GM18951 (cell line): Measurements from ENCODE around the gene POU2F2.

Experiments used
- POLR2A ChIP-seq: IDR thresholded peaks from 4 replicates; pipeline ENCODE4 v1.6.1; 2011; ENCODE audit warnings: mild to moderate bottlenecking; ENCODE audit not compliant: insufficient read length, insufficient read depth; ENCODE audit errors: extremely low read depth
- in situ Hi-C: fragments of 300-500 bp; cut with MboI; formaldehyde crosslinking; loops from one replicate; pipeline ENCODE4 v1.12.0; 2022; ENCODE audit warnings: low sequenced_read_pairs, mixed read lengths, inconsistent platforms; ENCODE audit not compliant: unreplicated experiment

POU2F2 gene

DNA sequence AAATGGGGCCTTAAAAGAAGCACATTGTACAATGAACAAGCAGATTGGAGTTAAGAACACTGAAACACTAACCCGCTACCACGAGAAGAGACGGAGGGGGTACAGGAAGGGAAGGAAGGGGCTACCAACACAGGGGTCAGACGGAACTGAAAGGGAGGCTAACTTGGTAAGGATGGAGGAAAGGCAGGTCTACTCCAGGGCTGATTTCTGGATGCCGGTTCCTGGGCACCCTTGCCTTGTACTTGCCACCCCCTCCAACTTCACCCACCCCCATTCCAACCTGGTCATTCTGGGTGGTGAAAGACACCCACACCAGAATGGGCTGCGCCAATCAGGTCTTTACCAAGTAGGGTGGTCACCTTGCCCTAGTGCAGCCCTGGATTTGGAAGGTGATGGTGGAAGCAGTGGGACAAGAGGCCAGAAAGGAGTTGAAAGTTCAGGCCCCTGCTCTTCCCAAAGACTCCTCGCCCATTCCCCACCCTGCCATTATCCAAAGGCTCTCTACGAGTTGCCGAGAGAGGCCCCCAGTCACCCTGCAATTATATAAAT lies 46.0 kb downstream of the POU2F2 start:
- TF ChIP-seq POLR2A = no peak
- in situ Hi-C loops = no loop called here

DNA sequence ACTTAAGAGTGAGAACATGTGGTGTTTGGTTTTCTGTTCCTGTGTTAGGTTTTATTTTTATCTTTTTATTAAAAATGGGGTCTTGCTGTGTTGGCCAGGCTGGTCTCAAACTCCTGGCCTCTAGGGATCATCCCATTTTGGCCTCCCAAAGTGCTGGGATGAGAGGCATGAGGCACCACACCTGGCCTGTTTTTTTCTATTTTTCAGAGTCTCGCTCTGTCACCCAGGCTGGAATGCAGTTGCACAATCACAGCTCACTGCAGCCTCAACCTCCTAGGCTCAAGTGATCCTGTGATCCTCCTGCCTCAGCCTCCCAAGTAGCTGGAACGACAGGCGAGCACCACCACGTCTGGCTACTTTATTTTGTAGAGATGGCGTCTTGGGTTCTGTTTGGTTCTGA lies 48.7 kb downstream of the POU2F2 start:
- no peak for TF ChIP-seq POLR2A
- in situ Hi-C loops = no loop called here

DNA sequence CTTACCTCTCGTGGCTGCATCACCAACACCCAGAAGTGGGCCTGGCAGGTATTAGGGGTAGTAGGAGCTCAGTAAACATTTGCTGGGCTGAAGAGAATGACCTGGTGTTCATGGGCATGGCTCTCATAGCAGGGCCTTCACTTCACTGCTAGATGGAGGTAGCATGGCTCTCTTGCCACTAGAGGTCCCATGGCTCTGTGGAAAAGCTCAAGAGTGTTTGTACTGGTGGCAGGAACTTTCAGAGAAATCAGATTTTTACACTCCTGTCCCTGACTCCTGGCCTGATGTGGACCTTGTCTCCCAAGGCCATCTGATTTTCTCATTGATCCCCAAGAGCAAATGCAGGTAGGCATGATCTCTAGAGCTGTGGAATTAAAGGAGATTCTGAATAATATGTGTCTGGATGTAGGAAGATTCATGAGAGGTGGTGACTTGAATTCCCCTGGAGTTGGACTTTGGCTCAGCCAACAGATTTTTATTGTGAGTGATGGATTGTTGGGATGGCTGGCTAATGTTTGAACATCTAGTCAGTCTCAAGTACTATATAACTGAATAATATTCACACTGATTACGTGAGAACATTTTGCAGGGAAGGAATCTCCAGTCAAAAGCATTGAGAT lies 50.6 kb downstream of the POU2F2 start:
- in situ Hi-C loops = no loop called here
- TF ChIP-seq POLR2A = no peak

DNA sequence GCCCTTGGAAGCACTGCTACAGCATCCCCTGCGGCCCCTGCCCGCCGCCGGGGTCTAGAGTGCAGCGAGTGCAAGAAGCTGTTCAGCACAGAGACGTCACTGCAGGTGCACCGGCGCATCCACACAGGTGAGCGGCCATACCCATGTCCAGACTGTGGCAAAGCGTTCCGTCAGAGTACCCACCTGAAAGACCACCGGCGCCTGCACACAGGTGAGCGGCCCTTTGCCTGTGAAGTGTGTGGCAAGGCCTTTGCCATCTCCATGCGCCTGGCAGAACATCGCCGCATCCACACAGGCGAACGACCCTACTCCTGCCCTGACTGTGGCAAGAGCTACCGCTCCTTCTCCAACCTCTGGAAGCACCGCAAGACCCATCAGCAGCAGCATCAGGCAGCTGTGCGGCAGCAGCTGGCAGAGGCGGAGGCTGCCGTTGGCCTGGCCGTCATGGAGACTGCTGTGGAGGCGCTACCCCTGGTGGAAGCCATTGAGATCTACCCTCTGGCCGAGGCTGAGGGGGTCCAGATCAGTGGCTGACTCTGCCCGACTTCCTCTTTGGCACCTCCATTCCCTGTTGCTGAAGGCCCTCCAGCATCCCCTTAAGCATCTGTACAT lies 51.4 kb downstream of the POU2F2 start:
- in situ Hi-C loops = no loop called here
- TF ChIP-seq POLR2A = no peak

DNA sequence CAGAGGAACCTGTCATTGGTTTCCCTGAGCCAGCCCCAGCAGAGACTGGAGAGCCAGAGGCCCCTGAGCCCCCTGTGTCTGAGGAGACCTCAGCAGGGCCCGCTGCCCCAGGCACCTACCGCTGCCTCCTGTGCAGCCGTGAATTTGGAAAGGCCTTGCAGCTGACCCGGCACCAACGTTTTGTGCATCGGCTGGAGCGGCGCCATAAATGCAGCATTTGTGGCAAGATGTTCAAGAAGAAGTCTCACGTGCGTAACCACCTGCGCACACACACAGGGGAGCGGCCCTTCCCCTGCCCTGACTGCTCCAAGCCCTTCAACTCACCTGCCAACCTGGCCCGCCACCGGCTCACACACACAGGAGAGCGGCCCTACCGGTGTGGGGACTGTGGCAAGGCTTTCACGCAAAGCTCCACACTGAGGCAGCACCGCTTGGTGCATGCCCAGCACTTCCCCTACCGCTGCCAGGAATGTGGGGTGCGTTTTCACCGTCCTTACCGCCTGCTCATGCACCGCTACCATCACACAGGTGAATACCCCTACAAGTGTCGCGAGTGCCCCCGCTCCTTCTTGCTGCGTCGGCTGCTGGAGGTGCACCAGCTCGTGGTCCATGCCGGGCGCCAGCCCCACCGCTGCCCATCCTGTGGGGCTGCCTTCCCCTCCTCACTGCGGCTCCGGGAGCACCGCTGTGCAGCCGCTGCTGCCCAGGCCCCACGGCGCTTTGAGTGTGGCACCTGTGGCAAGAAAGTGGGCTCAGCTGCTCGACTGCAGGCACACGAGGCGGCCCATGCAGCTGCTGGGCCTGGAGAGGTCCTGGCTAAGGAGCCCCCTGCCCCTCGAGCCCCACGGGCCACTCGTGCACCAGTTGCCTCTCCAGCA lies 52.1 kb downstream of the POU2F2 start:
- in situ Hi-C loops = no loop called here
- no peak for TF ChIP-seq POLR2A

DNA sequence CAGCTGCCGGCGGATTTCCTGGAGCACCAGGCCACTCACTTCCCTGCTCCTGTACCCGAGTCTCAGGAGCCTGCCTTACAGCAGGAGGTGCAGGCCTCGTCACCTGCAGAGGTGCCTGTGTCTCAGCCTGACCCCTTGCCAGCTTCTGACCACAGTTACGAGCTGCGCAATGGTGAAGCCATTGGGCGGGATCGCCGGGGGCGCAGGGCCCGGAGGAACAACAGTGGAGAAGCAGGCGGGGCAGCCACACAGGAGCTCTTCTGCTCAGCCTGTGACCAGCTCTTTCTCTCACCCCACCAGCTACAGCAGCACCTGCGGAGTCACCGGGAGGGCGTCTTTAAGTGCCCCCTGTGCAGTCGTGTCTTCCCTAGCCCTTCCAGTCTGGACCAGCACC lies 53.0 kb downstream of the POU2F2 start:
- in situ Hi-C loops = no loop called here
- TF ChIP-seq POLR2A = no peak

DNA sequence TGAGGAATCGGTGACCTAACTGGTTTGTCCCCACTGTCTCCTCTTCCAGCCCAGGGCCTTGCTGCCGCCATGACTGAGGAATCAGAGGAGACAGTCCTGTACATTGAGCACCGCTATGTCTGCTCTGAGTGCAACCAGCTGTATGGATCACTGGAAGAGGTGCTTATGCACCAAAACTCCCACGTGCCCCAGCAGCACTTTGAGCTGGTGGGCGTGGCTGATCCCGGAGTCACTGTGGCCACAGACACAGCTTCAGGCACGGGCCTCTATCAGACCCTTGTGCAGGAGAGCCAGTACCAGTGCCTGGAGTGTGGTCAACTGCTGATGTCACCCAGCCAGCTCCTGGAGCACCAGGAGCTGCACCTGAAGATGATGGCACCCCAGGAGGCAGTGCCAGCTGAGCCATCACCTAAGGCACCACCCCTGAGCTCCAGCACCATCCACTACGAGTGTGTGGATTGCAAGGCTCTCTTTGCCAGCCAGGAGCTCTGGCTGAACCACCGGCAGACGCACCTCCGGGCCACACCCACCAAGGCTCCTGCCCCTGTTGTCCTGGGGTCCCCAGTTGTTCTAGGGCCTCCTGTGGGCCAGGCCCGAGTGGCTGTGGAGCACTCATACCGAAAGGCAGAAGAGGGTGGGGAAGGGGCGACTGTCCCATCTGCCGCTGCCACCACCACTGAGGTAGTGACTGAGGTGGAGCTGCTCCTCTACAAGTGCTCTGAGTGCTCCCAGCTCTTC lies 53.5 kb downstream of the POU2F2 start:
- in situ Hi-C loops = no loop called here
- TF ChIP-seq POLR2A = no peak

DNA sequence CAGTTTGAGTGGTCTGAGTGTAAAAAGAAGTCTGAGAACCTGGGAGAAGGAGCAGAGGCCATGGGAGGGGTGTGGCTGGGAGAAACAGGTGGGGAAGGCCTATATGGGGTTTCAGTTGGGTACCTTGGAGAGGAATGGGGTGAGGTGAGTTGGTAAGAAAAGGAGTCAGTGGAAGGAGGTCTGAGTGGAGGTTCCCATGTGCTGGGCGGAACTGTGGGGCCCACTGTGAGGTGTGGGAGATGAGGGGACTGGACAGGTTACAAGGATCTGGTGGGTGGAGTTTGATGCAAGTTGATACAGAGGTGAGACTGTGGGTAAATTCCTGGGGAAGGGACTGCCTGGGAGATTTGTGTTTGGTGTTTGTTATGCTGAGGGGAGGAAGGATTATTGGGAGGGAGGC lies 54.2 kb downstream of the POU2F2 start:
- in situ Hi-C loops = no loop called here
- TF ChIP-seq POLR2A = no peak

DNA sequence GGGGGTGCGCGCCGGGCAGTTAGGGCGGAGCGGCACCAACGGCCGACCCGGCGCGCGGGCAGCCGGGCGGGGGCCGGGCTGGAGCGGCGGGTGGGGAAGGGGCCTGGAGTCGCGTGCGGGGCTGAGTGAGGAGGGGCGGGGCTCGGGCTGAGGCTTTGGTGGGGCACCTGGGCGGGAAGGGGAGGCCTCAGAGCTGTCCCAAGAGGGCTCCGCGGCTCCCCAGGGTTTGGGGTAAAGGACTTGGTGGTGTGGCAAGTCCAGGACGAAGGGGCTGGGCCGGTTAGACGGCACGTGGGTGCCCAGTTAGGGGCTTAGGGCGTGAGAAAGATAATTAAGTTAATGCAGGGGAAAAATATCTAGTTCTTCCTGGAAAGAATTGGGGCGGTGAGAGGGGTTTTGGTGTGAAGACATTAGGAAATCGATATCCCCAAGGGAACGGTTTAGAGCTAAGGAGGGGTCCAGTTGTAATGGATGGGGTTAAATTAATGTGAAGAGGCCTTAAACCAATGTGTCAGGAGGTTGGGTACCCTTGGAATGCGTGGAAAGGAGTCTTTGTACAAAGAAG lies 55.8 kb downstream of the POU2F2 start:
- in situ Hi-C loops = no loop called here
- no peak for TF ChIP-seq POLR2A

DNA sequence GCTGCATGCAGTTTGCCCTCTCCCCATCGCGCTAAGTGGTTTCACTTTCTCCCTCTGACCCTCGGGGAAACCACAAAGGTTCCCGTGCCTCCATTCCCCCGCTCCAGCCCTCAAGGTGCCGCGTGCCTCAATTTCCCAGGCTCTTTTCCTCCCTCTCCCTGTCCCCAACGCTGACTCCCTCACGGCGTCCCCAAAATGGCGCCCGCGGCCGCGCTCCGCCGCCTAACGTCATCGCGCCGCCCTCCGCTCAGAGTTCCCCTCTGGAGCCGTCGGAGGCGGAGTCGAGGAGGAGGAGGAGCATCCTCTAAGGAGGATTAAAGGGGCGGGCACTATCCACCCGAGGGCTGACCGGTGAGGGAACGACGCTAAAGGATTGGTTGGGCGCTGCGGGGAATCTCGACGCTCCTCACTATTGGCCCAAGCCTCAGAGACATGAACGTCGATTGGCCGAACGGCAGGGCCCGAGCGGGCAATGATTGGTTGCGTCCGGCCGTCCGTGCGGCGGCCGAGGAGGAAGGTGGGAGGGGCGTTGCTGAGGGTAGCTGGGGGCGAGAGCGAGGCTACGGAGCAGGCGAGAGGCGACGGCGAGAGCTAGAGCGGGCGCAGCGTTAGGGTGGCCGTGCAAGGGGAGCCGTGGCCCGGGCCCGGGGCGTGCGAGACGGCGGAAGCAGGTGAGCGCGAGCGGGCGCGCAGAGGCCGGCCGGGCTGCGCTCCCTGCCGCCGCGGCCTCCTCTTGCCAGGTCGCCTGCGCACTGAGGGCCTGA lies 56.4 kb downstream of the POU2F2 start, which contains the start of gene ZNF574:
ZNF574 (plus strand) TSS at position 551 of the 764 bp plus-strand sequence. CDS start 2,441 bp downstream, outside the sequence.
- TF ChIP-seq POLR2A = peak; percentile 85
- in situ Hi-C loops = no loop called here

DNA sequence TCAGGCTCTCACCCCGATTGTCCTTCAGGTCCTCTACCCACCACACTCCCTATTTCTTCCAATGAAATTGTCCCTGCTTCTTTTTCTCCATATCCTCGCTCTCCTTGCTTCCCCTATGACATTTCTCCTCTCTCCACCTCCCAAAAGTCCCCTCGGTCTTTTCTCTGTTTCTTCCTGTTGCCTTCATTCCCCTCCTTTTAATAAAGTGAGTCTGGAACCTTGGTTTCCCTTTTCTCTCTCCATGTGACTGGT lies 57.0 kb downstream of the POU2F2 start:
- no peak for TF ChIP-seq POLR2A
- in situ Hi-C loops = no loop called here
